ENCODE measurements around the gene KLHL26.

Gene KLHL26

GRCh38 chr19:18717601-18718000 lies 80.8 kb downstream of the KLHL26 start:
- ATAC-seq (no peak), DNase-seq (no peak)

DNA sequence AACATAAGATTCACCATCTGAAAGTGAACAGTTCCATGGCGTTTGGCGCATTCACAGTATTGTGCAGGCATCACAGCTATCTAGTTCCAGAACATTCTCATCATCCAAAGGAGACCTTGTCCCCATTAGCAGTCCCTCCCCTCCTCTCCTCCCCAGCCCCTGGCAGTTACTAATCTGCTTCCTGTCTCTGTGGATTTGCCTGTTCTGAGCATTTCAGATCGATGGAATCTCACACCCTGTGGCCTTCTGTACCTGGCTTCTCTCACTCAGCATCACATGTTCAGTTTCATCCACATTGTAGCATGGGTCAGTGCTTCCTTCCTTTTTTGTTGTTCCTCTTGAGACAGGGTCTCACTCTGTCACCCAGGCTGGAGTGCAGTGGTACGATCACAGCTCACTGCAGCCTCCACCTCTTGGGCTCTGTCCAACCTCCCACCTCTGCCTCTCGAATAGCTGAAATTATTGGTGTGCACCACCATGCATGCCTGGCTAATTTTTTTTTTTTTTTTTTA lies 81.2 kb downstream of the KLHL26 start:
- no peak for ATAC-seq

GRCh38 chr19:18718846-18719458 lies 82.1 kb downstream of the KLHL26 start:
- ATAC-seq (no peak), DNase-seq (no peak)

More for the DNA sequence above, 81.2 kb downstream of the KLHL26 start:
- no peak for DNase-seq

DNA sequence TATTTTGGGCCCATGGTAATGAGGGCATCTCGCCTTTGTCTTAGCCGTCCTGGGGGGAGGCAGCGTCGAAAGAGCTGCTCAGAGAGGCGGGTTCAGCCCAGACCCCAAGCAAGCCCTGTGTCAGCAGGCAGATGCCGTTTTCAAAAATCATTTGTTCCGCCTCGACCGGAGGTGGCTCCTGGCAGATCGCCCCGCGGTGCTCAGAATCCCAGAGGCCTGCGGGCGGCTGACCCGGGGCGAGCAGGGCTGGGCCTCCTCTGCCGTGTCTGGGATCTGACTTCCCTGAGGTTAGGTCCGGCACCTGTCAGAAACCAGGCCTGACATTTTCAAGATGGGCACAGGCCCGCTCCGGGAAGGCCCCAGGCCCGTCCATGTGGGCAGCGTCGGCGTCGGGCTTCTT lies 82.7 kb downstream of the KLHL26 start:
- no peak for DNase-seq
- no peak for ATAC-seq
